GM12801 (cell line): ENCODE results near the gene PRICKLE1.

Source experiments
- CTCF ChIP-seq: IDR thresholded peaks from one replicate; pipeline ENCODE4 v1.5.1; 2011; ENCODE audit warnings: control low read depth; ENCODE audit not compliant: insufficient read length; ENCODE audit errors: extremely low read depth

PRICKLE1 gene

GRCh38 chr12:42565633-42566032 is 23.9 kb downstream of the PRICKLE1 start:
- no peak for TF ChIP-seq CTCF

GRCh38 chr12:42564996-42565395 is 24.6 kb downstream of the PRICKLE1 start:
- no peak for TF ChIP-seq CTCF

GRCh38 chr12:42564556-42564955 is 25.0 kb downstream of the PRICKLE1 start:
- TF ChIP-seq CTCF, result no peak

GRCh38 chr12:42560977-42561376 is 28.6 kb downstream of the PRICKLE1 start:
- TF ChIP-seq CTCF, result no peak

DNA sequence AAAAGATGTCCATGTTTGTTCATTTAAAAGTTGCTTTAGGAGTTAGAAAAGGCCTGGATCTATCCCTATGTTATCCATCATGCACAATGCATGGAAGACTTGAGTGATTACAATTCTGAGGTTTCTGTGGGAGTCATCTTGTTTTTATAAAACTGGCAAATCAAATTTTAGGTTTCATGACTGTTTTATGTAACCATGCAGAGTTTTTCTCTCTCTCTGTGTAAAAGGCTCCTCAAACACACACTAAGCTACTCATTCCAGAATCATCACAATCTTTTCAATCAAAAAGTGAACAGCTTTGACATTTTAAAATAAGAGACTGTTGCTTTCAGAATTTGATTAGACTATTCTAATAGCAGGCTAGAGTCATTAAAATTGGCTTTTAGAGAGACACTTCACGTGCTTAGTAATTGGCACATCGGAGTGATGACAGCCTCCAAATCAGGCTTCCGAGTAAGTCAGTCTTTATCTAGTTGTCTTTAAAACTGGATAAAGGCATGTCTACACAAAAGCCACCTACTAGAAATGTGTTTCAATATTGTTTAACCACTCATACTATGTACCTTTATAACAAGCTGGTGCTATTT is 31.9 kb downstream of the PRICKLE1 start:
- no peak for TF ChIP-seq CTCF

- TF ChIP-seq CTCF, result no peak
Observed at GRCh38 chr12:42556917-42557316, 32.6 kb downstream of the PRICKLE1 start.

- no peak for TF ChIP-seq CTCF
Observed at GRCh38 chr12:42552822-42553221, 36.7 kb downstream of the PRICKLE1 start.
